IPS-18c (cell line): ENCODE results near the gene CDC5L.

ENCODE experiments used
- H3K4me3 ChIP-seq: 2 replicates; pipeline ENCODE4 v1.7.0; 2013; ENCODE audit warnings: low read depth, mild to moderate bottlenecking, low read length, moderate library complexity; ENCODE audit not compliant: insufficient read depth
- H3K9me3 ChIP-seq: one replicate; pipeline ENCODE4 v1.6.1; 2013; ENCODE audit warnings: mild to moderate bottlenecking, low read length, moderate library complexity; ENCODE audit not compliant: control insufficient read depth, insufficient read depth

CDC5L gene

DNA sequence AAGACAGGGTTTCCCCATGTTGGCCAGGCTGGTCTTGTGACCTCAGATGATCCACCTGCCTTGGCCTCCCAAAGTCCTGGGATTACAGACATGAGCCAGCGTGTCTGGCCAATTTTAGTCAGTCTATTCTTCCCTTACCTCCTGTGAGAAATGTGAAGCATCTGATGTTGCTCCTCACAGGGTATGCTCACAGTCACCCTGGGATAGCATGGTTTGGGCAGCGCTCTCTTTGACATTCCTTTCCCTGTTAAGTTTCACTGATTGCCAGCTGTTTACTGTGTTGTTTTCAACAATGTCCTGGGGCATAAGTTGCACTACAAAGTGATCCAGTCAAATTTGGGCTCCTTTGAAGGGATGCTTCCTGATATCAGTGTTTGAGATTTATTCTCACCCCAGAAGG is 13.1 kb downstream of the CDC5L start:
- no peak overlapping the region for H3K4me3 ChIP-seq
- H3K9me3 ChIP-seq = no peaks in the 10 kb centered on the region

DNA sequence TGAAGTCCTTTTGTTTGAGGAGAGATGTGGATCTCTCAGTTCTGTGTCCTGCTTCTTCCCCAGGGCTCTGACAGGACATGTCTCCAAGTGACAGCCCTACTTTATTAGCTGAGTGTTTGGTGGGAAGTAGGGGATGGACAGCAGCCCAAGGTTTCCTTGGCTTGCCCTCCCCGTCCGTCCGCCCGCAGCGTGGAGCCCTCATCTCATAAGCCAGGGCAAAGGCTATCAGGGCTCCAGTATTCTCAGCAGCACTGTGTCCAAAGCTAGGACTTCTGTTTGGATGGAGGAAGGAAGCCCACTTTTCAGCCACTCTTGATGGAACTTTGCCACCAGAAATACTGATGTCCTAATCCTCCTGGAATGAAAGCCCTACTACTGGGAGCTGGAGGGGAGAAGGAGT is 13.6 kb downstream of the CDC5L start:
- H3K4me3 ChIP-seq = no peak overlapping the region
- no peaks in the 10 kb centered on the region for H3K9me3 ChIP-seq

DNA sequence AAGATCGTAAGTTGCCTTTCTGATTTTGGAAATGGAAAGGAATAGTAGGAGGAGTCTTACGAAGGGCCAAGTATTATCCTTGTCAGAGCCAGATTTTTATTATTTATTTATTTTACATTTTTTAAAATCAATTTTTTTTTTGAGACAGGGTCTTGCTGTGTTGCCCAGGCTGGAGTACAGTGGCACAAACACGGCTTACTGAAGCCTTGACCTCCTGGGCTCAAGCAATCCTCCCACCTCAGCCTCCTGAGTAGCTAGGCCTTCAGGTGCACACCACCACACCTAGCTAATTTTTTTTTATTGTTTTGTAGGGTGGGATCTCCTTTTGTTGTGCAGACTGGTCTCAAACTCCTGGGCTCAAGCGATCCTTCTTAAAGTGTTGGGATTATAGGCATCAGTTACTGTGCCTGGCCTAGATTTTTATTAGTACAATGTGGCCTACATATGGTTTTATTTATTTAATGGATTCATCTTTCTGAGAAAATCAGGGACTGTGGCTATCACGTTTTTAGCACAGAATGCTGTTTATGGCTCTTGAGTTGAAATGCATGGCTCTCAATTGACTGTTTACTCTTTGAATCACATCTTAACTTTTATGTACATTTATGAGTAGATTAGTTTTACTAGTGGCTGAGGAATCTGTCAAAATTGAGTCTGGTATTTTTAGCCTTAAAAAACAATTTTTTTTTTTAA is 16.7 kb downstream of the CDC5L start:
- Histone ChIP-seq H3K4me3 (no peak overlapping the region), H3K9me3 (no peaks in the 10 kb centered on the region)

DNA sequence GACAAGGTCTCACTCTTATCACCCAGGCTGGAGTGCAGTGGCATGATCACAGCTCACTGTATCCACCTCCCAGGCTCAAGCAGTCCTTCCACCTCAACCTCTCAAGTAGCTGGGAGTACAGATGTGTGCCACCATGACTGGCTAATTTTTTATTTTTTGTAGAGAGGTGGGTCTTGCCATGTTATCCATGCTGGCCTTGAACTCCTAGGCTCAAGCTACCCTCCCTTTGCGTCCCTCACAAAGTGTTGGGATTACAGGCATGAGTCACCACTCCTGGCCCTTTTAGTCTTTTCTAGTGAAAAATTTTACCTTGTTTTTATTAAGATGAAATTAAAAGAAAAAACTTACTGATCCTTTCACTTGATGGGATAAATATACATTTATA is 17.2 kb downstream of the CDC5L start:
- no peaks in the 10 kb centered on the region for H3K9me3 ChIP-seq
- no peak overlapping the region for H3K4me3 ChIP-seq

DNA sequence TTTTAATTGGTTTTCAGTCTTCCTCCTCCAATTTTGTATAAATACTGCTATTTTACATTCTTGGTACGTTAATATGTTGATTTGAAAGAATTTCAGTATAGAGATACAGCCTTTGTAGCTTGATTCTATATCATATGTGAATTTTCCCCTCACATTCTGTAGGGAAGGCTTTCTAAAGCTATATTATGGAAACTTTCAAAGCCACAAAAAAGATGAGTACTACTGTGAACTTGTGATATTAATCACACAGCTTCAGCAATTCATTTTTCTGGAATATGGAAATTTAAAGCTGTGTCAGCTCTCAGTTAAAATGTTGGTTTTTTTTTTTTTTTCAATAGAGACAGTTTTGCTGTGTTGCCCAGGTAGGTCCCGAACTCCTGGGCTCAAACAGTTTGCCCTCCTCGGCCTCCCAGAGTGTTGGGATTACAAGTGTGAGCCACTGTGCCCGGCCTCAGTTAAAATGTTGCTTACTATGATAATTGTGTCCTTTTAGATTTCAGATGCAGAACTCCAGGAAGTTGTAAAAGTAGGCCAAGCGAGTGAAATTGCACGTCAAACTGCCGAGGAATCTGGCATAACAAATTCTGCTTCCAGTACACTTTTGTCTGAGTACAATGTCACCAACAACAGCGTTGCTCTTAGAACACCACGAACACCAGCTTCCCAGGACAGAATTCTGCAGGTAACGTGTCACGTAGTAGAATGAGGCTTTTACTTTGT is 20.6 kb downstream of the CDC5L start:
- H3K9me3 ChIP-seq = no peaks in the 10 kb centered on the region
- H3K4me3 ChIP-seq = no peak overlapping the region

DNA sequence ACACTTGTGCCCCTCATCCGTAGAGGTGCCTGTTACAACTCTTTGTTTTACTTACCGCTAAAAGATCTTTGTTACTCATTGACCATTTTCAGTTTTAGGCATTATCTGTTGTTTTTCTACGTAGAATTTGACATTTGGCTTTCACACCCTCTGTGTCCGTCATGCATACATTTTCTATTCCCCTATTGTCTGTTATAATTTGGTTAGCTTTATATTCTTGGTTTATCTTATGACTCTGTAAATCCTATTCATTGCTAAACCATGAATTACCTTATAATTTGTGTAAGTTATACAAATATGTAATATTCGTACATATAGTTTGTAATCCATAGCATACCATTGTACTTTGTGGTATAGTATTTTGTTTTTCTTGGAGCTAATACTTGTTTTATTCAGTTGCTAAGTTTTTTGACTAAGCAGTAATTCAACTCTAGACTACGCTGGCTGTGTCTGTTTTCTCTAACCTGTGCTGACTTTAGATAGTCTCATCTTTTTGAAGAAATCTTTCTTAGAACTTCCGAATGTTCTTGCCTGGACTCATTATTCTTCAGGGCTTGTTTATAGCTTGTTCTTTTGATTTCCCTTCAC is 21.8 kb downstream of the CDC5L start:
- no peaks in the 10 kb centered on the region for H3K9me3 ChIP-seq
- no peak overlapping the region for H3K4me3 ChIP-seq

DNA sequence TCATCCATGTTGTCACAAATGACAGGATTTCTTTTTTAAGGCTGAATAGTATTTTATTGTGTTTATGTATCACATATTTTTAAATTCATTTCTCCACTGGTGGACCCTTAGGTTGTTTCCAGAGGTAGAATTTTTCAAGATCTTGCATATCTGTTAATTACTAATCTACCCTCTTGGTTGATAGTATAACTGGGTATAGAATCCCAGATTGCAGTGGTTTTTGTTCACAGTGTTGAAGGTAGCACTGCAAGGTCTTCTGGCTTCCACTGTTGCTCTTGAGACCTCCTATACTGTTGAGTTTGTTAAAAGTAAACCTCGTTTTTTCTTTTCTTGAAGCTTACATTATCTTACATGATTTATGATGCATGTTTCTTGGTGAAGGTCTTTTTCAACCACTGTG is 22.9 kb downstream of the CDC5L start:
- Histone ChIP-seq H3K4me3 (no peak overlapping the region), H3K9me3 (no peaks in the 10 kb centered on the region)

DNA sequence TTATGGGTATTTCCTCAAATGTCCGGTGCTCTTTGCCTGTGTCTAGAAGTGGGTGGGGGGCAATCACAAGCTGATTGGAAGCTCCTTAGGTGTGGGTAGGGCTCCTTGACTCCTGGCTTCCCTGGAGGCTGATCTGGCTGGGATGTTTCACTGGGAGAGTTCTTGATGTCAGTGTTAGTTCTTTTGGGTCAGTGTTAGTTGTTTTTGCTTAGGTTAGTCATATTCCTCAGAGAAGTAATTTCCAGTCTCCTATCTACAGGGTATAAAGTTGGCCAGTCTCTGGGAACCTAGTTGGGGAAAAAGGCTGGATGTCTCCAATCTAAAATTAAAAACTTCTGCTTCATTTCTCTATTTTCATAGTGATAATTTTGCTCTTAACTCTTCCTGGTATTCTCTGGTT is 23.6 kb downstream of the CDC5L start:
- no peak overlapping the region for H3K4me3 ChIP-seq

DNA sequence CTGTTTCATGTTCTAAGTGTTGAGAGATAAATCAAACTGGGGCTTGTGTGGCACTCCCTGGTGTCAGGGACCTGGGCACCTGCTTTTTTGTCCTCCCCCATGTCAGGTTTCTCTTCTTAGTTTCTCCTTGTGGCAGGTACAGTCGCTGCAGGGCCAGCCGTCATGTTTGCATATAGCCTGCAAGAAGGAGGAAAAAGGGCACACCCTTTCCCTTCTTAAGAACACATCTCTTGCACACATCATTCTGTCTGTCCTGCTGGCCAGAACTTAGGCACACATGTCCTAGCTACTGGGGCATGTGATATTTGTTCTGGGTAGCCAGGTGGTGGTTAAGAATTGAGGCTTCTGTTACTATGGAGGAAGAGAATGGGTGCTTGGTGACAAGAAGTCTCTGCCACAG is 27.9 kb downstream of the CDC5L start:
- H3K9me3 ChIP-seq = no peaks in the 10 kb centered on the region

More for the DNA sequence above, 23.6 kb downstream of the CDC5L start:
- H3K9me3 ChIP-seq = no peaks in the 10 kb centered on the region

DNA sequence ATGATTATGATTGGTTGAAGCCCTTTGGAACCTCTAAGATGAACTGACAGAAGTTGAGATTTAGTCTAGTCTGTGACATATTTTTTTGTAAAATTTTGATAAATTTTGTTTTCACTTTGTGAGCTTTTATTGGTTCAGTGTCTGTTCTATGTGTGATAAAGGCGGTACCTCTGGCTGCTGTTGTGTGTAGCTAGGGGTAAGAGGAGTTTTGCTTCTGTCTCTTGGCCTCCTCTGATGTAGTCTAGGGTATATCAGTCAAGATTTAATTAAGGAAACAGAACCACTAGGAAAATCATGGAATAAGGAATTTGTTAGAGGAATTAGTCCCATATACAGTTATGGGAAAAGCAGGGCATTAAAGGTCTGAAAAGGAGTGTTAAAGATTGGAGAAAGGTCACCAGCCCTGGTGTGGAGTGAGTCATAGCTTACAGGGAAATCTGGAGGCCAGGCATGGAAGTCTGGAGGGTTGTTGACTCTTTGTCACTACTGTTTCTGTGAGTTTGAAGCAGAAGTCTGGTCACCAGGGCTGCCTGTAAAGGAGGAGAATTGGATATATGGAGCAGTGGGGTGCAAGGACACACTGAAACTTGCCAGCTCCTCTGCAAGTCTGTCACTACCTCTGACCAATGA is 28.5 kb downstream of the CDC5L start:
- Histone ChIP-seq H3K4me3 (no peak overlapping the region), H3K9me3 (no peaks in the 10 kb centered on the region)

More for the DNA sequence above, 27.9 kb downstream of the CDC5L start:
- H3K4me3 ChIP-seq = no peak overlapping the region

DNA sequence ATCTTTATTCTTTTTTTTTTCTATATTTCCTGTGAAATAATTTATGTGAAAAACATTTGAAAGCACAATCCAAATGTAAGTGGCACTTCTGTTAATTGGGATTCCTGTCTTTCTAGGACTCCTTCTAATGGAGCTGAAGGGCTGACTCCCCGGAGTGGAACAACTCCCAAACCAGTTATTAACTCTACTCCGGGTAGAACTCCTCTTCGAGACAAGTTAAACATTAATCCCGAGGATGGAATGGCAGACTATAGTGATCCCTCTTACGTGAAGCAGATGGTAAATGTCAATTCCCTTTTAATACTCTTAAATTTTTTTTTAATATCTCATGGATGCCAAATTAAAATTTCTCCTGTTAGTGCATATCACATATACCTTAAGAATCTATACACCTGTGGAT is 35.0 kb downstream of the CDC5L start:
- no peak overlapping the region for H3K4me3 ChIP-seq
- no peaks in the 10 kb centered on the region for H3K9me3 ChIP-seq

DNA sequence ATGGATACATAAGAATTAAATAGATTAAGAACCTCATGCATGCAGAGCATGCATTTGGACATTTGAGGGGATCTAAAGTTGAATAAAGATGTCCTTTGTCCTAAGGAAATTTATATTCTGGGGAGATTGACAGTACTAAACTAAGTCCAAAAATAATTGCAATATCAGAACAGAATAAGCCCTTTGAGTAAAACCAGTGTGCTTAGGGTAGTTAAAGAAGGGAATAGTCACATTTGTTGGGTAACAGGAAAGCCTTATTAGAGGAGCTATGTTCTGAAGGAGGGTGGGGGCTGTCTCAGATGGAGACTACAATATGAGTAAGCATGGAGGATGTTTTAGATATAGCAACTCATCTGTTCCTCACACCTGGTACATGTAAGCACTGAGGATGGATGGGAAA is 35.8 kb downstream of the CDC5L start:
- Histone ChIP-seq H3K9me3 (no peaks in the 10 kb centered on the region), H3K4me3 (no peak overlapping the region)

DNA sequence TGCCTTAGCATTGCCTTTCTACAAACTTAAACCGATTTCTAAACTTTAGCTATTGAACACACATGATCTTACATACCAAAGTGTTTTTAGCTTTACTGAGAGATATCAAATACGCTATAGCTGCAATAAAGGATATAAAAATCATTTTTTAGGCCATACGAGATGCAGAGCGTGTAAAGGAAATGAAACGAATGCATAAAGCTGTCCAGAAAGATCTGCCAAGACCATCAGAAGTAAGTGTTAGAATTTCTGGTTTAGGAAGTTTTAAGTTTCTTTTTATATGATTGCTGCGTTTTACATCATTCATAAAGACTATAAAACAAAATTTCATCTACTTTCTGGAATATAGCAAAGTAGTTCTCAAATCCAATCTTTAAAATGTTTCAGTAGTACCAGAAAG is 38.4 kb downstream of the CDC5L start:
- no peak overlapping the region for H3K4me3 ChIP-seq
- no peaks in the 10 kb centered on the region for H3K9me3 ChIP-seq

DNA sequence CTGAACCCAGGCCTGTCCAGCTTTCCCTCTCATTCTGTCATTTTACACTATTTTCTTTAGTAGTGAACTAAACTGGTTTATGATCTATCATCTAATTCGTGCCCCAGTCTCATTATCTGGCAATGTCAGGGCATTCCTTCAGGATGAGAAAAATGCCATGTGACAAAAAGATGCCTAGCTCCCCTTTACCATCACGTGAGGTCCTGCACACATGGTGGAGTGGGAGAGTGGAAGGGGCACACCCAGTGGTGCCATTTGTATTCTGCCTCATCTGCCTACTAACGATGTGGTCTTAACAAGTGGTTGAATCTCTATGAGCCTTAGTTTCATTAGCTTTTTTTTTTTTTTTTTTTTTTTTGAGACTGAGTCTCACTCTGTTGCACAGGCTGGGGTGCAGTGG is 41.2 kb downstream of the CDC5L start:
- H3K4me3 ChIP-seq = no peak overlapping the region
- no peaks in the 10 kb centered on the region for H3K9me3 ChIP-seq

DNA sequence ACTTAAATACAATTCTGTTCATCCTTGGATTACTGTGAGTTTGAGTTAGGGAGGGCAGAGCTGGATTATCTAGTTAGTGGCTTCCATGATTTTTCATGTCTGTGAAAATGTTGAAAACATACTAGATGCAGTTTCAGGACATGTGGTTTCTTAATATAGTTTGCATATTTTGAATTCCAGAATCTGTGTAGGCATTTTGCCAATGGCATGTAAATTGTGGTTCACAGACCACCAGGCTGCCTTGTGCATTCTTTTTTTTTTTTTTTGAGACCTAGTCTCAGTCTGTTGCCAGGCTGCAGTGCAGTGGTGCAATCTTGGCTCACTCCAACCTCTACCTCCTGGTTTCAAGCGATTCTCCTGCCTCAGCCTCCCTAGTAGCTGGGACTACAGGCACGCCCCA is 42.8 kb downstream of the CDC5L start:
- H3K4me3 ChIP-seq = no peak overlapping the region

DNA sequence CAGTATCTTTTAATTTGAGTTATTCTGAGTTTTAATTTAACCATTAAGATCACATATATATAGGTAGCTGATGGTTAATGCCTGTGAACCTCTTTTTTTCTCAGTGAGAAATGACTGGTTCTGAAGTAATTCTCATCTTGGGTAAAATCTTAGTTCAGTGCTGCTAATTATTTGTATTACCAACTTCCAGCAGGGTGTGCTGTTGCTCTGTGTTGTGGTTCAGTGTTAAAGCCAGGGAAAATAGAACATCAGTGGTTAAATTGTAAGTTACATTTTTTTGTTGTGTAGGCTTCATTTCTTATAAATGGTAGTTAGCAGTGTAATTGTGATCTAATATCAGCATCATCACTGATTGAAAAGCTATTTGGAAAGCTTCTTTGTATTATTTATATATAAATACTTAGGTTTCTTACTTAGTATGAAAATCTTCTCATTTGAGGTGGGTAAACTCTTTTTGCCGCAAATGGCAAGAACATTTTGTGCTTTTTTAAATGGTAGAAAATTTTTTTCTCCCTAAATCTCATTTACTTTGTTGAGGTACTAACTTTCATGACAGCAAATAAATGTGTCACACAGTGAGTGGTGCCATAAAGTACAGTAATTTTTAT is 43.7 kb downstream of the CDC5L start:
- Histone ChIP-seq H3K4me3 (no peak overlapping the region), H3K9me3 (no peaks in the 10 kb centered on the region)

More for the DNA sequence above, 42.8 kb downstream of the CDC5L start:
- H3K9me3 ChIP-seq = no peaks in the 10 kb centered on the region

DNA sequence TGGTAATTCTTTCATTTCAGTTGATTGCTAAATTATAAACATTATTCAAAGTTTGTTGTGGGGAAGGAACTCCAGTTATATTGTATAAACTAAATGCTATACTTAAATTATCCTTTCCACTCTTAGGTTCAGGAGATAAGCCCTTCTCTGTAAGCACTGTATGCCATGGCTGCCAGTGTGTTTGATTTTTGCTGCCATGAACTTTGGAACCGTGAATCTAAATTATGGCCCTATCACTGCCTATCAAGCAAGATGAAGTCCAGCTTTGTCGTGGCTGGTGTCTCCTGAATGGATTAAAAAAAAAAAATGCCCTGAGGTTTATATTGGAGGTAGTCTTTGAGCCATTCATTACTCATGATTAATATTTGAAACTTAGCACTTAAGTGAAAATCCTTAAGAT is 44.7 kb downstream of the CDC5L start:
- no peak overlapping the region for H3K4me3 ChIP-seq
- no peaks in the 10 kb centered on the region for H3K9me3 ChIP-seq

DNA sequence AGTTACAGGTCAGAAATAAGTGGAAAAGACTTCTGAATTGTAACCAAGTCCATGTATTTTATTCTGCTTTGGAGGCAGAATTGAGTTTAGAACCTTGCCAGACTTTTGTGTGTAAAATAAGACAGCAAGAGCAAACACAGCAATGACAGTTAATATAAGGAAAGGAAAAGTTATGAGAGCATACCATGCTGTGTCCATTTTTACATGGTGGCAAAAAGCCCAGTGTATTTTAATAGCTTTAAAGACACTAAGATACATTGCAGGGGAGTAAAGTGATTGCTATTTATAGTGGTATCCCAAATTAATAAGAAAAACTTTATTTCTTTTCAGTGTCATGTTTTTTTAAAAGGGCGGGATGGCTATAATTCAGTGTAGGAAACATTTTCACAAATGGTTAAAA is 45.2 kb downstream of the CDC5L start:
- H3K9me3 ChIP-seq = no peaks in the 10 kb centered on the region

More for the DNA sequence above, 45.2 kb downstream of the CDC5L start:
- H3K4me3 ChIP-seq = no peak overlapping the region
